HG02973 (cell line): ENCODE results near the gene PLXNA2.

Source experiments
- ATAC-seq: cut with Tn5 transposase; IDR thresholded peaks from one replicate; pipeline ENCODE4 v1.9.1; 2021; ENCODE audit warnings: moderate library complexity; ENCODE audit not compliant: unreplicated experiment

Gene PLXNA2

GRCh38 chr1:208078752-208079151, 165.4 kb downstream of the PLXNA2 start:
- no peak for ATAC-seq

GRCh38 chr1:208077232-208078075, 166.7 kb downstream of the PLXNA2 start:
- ATAC-seq: no peak

GRCh38 chr1:208074353-208074752, 169.8 kb downstream of the PLXNA2 start:
- no peak for ATAC-seq

- ATAC-seq: no peak
These were observed 172.7 kb downstream of the PLXNA2 start for GRCh38 chr1:208071435-208072031.

- ATAC-seq: no peak
These were observed 174.3 kb downstream of the PLXNA2 start for GRCh38 chr1:208069908-208070307.

- ATAC-seq: no peak
These were observed 174.9 kb downstream of the PLXNA2 start for GRCh38 chr1:208069317-208069716.

- no peak for ATAC-seq
These were observed 175.3 kb downstream of the PLXNA2 start for GRCh38 chr1:208068908-208069307.

- ATAC-seq: no peak
These were observed 175.8 kb downstream of the PLXNA2 start for GRCh38 chr1:208068407-208068806.

DNA sequence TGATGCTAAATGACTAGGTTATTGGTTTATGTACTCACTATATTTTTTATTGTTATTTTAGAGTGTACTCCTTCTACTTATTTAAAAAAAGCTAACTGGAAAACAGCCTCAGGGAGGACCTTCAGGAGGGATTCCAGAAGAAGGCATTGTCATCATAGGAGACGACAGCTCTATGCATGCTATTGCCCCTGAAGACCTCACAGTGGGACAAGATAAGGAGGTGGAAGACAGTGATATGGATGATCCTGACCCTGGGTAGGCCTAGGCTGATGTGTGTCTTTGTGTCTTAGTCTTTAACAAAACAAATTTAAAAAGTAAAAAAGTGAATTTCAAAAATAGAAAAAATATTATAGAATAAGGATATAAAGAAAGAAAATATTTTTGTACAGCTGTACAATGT, 177.6 kb downstream of the PLXNA2 start:
- ATAC-seq: no peak

GRCh38 chr1:208065862-208066261, 178.3 kb downstream of the PLXNA2 start:
- ATAC-seq: no peak

GRCh38 chr1:208061632-208062031, 182.6 kb downstream of the PLXNA2 start:
- ATAC-seq: no peak

DNA sequence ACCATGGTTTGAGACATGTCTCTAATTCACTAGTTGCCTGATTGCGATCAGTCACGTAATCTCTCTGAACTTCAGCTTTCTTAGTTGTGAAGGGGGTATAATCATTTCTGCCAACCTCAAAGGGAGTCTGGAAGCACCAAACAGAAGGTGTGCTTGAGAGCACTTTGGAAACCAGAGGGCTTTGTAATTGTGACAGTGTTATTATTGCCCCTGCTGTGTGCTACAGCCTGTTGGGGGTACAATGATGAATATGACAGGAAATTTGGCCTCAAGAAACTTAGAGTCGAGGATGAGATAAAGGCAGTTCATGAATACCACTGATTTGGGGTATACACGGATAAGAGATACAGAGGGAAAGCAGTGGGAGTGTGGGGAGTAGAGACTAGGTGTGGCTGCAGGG, 183.1 kb downstream of the PLXNA2 start:
- ATAC-seq: no peak

GRCh38 chr1:208060215-208060869, 183.8 kb downstream of the PLXNA2 start:
- no peak for ATAC-seq

DNA sequence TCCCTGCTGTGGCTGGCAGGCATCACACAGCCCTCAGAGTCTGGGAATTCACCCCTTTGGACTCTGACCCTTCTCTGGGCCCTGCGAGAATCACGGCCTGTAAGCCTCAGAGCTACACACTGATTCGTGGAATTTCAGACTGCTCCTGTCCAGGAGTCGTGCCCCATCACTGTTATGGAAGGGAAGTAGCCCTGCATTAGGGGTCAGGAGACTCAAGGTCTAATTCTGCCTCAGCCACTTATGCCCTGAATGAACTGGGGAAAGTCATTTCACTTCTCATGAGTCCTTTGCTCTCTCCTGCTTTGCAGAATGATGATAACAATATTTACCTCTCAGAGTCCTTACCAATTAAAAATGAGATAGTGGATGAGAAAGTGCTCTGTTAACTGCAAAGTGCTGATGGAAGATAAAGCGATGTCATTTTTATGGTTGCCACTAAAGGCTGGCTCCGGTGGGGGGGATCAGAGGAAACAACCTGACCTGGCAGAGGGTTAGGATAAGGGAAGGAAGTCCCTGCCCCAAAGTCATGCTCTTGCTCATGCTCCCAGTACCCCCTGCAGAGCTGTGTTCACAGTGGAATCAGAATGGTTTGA, 184.7 kb downstream of the PLXNA2 start:
- no peak for ATAC-seq

DNA sequence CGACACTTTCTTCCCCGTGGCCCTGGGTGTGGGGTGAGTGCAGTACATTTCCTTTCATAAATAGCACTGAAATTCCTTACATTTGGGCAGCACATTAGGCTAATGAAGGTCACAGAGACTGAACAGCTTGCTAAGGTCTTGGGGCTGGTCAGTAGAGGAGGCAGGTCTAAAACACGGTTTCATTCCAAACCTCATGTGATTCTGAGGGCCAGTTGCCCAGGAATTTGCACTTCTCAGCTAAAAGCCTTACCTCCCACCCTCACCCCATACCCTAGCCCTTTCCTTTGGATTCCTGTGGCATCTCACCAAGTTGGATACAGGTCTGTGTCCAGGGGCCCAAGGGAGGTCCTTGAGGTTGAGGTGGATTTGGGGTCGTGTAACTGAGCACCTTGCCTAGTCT, 185.4 kb downstream of the PLXNA2 start:
- no peak for ATAC-seq

- ATAC-seq: no peak
These were observed 185.9 kb downstream of the PLXNA2 start for GRCh38 chr1:208058267-208058666.

GRCh38 chr1:208057056-208057455, 187.1 kb downstream of the PLXNA2 start:
- ATAC-seq: no peak

- no peak for ATAC-seq
These were observed 188.6 kb downstream of the PLXNA2 start for GRCh38 chr1:208055535-208055934.

GRCh38 chr1:208054911-208055379, 189.2 kb downstream of the PLXNA2 start:
- ATAC-seq: no peak

DNA sequence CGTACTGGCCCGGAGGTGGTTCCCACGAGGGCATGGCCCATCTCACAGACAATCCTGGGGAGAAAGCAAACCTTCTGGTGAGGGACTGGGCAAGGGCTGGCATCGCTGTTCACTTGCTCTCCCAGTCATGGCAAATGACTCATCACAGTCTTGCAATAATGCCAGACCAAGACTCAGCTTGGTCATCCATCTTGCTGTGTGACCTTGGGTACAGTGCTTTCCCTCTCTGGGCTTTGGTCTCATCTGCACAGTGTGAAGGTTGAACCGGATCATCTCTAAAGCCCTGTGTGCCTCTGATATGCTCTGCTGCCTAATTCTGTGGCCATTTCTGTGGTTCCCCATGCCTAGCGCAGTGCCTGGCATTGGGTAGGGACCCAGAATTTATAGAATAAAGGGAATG, 189.7 kb downstream of the PLXNA2 start:
- ATAC-seq: no peak

GRCh38 chr1:208053661-208054060, 190.5 kb downstream of the PLXNA2 start:
- ATAC-seq: no peak
